Ovary (tissue), 3 donors: ENCODE data around the gene BANK1.

ENCODE experiments used
- EP300 ChIP-seq: sonication (generic); formaldehyde crosslinking; IDR thresholded peaks from one replicate; pipeline ENCODE4 v1.6.1; 2017; ENCODE audit warnings: antibody characterized with exemption
- POLR2A ChIP-seq: fragments of 450-650 bp; IDR thresholded peaks from one replicate; pipeline ENCODE4 v1.6.1; 2017; ENCODE audit warnings: antibody characterized with exemption, mild to moderate bottlenecking, moderate library complexity
- TF ChIP-seq, protein P1 (sequence below), 3 donors: fragments of 450-650 bp in 2 of 3; fragments of 200-600 bp in 1 of 3; IDR thresholded peaks; one replicate each; pipeline versions ENCODE4 v1.5.1 to v1.8.0; 2016 to 2022; ENCODE audit warnings: antibody characterized with exemption in 3 of 3, mild to moderate bottlenecking in 1 of 3
- donor health status: DM: no; HTN: no; CAD: no.

DNA sequence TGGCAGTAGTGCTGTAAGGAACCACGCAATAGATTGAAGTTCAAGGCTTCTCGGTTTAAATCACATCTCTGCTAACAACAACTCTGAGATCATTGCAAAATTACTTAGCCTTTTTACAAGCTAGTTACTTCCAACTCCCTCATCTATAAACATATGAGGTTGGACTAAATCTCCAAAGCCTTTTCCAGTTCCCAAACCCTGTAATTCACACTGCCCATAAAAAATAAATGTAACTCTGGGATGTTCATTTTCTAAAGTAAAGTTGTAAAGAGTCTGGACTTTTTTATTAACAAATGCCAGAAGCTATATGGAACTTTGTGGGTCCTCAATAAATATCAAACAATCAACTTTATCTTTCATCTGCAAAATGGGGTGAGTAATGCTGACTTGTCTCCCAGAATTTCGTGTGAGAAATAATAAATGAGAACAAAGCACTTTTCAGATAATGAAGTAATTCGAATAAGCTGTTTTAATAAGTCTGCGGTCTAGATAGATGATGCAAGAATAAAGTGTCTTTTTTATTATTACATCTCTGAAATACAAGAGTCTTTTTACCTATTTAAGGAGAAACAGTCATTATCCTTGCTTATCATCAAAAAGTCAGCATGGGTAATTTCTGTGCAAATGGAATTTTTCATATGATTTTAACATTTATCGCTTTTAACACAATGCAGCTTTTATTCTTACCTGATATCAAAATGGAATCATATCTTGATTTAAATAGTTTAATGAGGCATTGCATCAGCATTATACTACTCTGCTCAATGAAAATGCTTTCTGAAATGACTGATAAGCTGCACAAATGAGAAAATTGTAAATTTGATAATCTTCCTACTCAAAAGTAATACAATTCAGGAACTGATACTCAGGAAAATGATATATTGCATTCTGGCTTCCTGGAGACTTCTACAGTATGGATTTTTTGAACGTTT is 252.6 kb downstream of the BANK1 start:
- TF ChIP-seq, protein P1, sequence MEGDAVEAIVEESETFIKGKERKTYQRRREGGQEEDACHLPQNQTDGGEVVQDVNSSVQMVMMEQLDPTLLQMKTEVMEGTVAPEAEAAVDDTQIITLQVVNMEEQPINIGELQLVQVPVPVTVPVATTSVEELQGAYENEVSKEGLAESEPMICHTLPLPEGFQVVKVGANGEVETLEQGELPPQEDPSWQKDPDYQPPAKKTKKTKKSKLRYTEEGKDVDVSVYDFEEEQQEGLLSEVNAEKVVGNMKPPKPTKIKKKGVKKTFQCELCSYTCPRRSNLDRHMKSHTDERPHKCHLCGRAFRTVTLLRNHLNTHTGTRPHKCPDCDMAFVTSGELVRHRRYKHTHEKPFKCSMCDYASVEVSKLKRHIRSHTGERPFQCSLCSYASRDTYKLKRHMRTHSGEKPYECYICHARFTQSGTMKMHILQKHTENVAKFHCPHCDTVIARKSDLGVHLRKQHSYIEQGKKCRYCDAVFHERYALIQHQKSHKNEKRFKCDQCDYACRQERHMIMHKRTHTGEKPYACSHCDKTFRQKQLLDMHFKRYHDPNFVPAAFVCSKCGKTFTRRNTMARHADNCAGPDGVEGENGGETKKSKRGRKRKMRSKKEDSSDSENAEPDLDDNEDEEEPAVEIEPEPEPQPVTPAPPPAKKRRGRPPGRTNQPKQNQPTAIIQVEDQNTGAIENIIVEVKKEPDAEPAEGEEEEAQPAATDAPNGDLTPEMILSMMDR (IDR thresholded peaks at IDR 0.05) = no peak
- TF ChIP-seq EP300 (no peak), POLR2A (no peak)
